GM23338 (cell line): ENCODE data around the gene GPRASP3. TPM values are rescaled to one million over a fixed set of nuclear protein-coding genes. Genes with fewer than 3 reads are reported as not detected.
A peak's percentile ranks its signal among the peaks of the same experiment; 100 is the strongest.

Experiments used
- ATAC-seq: fragments of 200-7000 bp; cut with Tn5 transposase; 3 replicates; pipeline ENCODE4 v1.9.1; 2020
- DNase-seq: peaks from one replicate; pipeline ENCODE4 v3.0.0-alpha.2; 2015; ENCODE audit warnings: low spot score
- H2AFZ ChIP-seq: fragments of 200-600 bp; sonication (generic); 2 replicates; pipeline ENCODE4 v1.8.0; 2016; ENCODE audit warnings: antibody characterized with exemption, mild to moderate bottlenecking, moderate library complexity
- H3F3A ChIP-seq: fragments of 200-600 bp; sonication (generic); replicated peaks from 2 replicates; pipeline ENCODE4 v1.8.0; 2017; ENCODE audit warnings: antibody characterized with exemption, mixed run types, low read depth
- H3K27ac ChIP-seq: fragments of 200-600 bp; sonication (generic); 2 replicates; pipeline ENCODE4 v1.6.1; 2016; ENCODE audit warnings: low read depth
- H3K27me3 ChIP-seq: fragments of 200-600 bp; sonication (generic); 2 replicates; pipeline ENCODE4 v1.8.0; 2016; ENCODE audit warnings: mild to moderate bottlenecking, mixed run types, moderate library complexity; ENCODE audit not compliant: insufficient read depth
- H3K36me3 ChIP-seq: fragments of 200-600 bp; sonication (generic); 2 replicates; pipeline ENCODE4 v1.8.0; 2016; ENCODE audit warnings: mild to moderate bottlenecking; ENCODE audit not compliant: insufficient read depth
- H3K4me1 ChIP-seq: fragments of 200-600 bp; sonication (generic); 2 replicates; pipeline ENCODE4 v1.8.0; 2016; ENCODE audit warnings: mild to moderate bottlenecking, moderate library complexity; ENCODE audit not compliant: insufficient read depth
- H3K4me2 ChIP-seq: fragments of 200-600 bp; sonication (generic); 2 replicates; pipeline ENCODE4 v1.7.1; 2017; ENCODE audit warnings: mixed run types
- H3K4me3 ChIP-seq: fragments of 200-600 bp; sonication (generic); 2 replicates; pipeline ENCODE4 v1.6.1; 2016; ENCODE audit warnings: mixed run types
- H3K79me2 ChIP-seq: fragments of 200-600 bp; sonication (generic); replicated peaks from 2 replicates; pipeline ENCODE4 v1.8.0; 2017; ENCODE audit warnings: mild to moderate bottlenecking; ENCODE audit not compliant: insufficient read depth
- H3K9me2 ChIP-seq: fragments of 200-600 bp; sonication (generic); 2 replicates; pipeline ENCODE4 v1.8.0; 2017; ENCODE audit not compliant: insufficient read depth
- H4K20me1 ChIP-seq: fragments of 200-600 bp; sonication (generic); replicated peaks from 2 replicates; pipeline ENCODE4 v1.8.0; 2017; ENCODE audit warnings: mild to moderate bottlenecking; ENCODE audit not compliant: insufficient read depth
- H3K27ac Mint-ChIP-seq: 2 replicates; pipeline ENCODE4 v1.8.0; 2020; ENCODE audit warnings: inconsistent platforms, mild to moderate bottlenecking, moderate library complexity, mixed read lengths
- H3K27me3 Mint-ChIP-seq: 3 replicates; pipeline ENCODE4 v1.8.0; 2022; ENCODE audit warnings: low read depth, mild to moderate bottlenecking, moderate library complexity, mixed read lengths, inconsistent platforms; ENCODE audit not compliant: insufficient read depth, poor library complexity
- H3K36me3 Mint-ChIP-seq: 3 replicates; pipeline ENCODE4 v1.8.0; 2021; ENCODE audit warnings: low read depth, mild to moderate bottlenecking, inconsistent platforms, moderate library complexity, mixed read lengths
- H3K4me1 Mint-ChIP-seq: 3 replicates; pipeline ENCODE4 v1.8.0; 2020; ENCODE audit warnings: mild to moderate bottlenecking, inconsistent platforms, mixed read lengths
- H3K4me3 Mint-ChIP-seq: 3 replicates; pipeline ENCODE4 v1.8.0; 2021; ENCODE audit warnings: moderate library complexity, mild to moderate bottlenecking, inconsistent platforms, mixed read lengths
- H3K9me3 Mint-ChIP-seq: 3 replicates; pipeline ENCODE4 v1.8.0; 2020; ENCODE audit warnings: moderate library complexity, mild to moderate bottlenecking, inconsistent platforms, mixed read lengths
- CREB1 ChIP-seq: fragments of 250-450 bp; sonication (Bioruptor Pico); IDR thresholded peaks from 2 replicates; pipeline ENCODE4 v1.5.0; 2020; ENCODE audit warnings: low read depth, mild to moderate bottlenecking, moderate library complexity
- EZH2 ChIP-seq: fragments of 200-600 bp; sonication (generic); IDR thresholded peaks from one replicate; pipeline ENCODE4 v1.8.0; 2017; ENCODE audit warnings: antibody characterized with exemption, mild to moderate bottlenecking, low read depth; ENCODE audit not compliant: unreplicated experiment
- EZH2phosphoT487 ChIP-seq: fragments of 200-600 bp; sonication (generic); IDR thresholded peaks from one replicate; pipeline ENCODE4 v1.8.1; 2018; ENCODE audit warnings: antibody characterized with exemption; ENCODE audit not compliant: unreplicated experiment
- JUNB ChIP-seq: IDR thresholded peaks from one replicate; pipeline ENCODE4 v1.6.1; 2016; ENCODE audit warnings: antibody characterized with exemption; ENCODE audit not compliant: unreplicated experiment
- NANOG ChIP-seq: IDR thresholded peaks from 2 replicates; pipeline ENCODE4 v1.6.1; 2016; ENCODE audit warnings: antibody characterized with exemption, borderline replicate concordance
- POLR2AphosphoS5 ChIP-seq: IDR thresholded peaks from 2 replicates; pipeline ENCODE4 v1.6.1; 2016; ENCODE audit warnings: antibody characterized with exemption, low read depth
- STAT1 ChIP-seq: IDR thresholded peaks from one replicate; pipeline ENCODE4 v1.6.1; 2016; ENCODE audit warnings: antibody characterized with exemption; ENCODE audit not compliant: unreplicated experiment
- ZNF114 ChIP-seq: fragments of 250-450 bp; sonication (Bioruptor Pico); IDR thresholded peaks from 2 replicates; pipeline ENCODE4 v1.5.0; 2020; ENCODE audit warnings: mild to moderate bottlenecking, moderate library complexity
- ZNF331 ChIP-seq: fragments of 250-450 bp; sonication (Bioruptor Pico); IDR thresholded peaks from 2 replicates; pipeline ENCODE4 v1.5.0; 2020; ENCODE audit warnings: low read depth, mild to moderate bottlenecking, moderate library complexity
- polyA plus RNA-seq: library from polyadenylated mRNA; unstranded; fragments of >200 nt; fragmentation: Nextera tagmentation; extraction: Ambion mirVana; gene quantifications from 2 replicates; pipeline ENCODE4 v1.2.1, GENCODE V29; 2016
- total RNA-seq: library from RNA; depleted of rRNA; stranded (reverse); fragments of >200 nt; shearing (Covaris generic); gene quantifications from 2 replicates; pipeline ENCODE4 v1.2.3, GENCODE V29; 2014
- TF ChIP-seq, protein P1 (sequence below): IDR thresholded peaks from 2 replicates; pipeline ENCODE4 v1.6.1; 2016; ENCODE audit warnings: antibody characterized with exemption
- TF ChIP-seq, protein P2 (sequence below): fragments of 250-450 bp; sonication (Bioruptor Pico); IDR thresholded peaks from 2 replicates; pipeline ENCODE4 v1.5.0; 2020; ENCODE audit warnings: mild to moderate bottlenecking, moderate library complexity
- TF ChIP-seq, protein P3 (sequence below), 2 experiments: fragments of 200-600 bp in 1 of 2; sonication (generic) in 1 of 2; conservative IDR thresholded peaks; 2 replicates each; pipeline versions ENCODE4 v1.5.1 to v1.6.1; 2016 to 2017; ENCODE audit warnings: antibody characterized with exemption in 2 of 2, low read depth in 2 of 2, mild to moderate bottlenecking in 2 of 2, moderate library complexity in 1 of 2

The GPRASP3 gene
- total and polyA plus RNA-seq, 2 experiments from 2014 or later = 7.9 to 18.2 TPM

DNA sequence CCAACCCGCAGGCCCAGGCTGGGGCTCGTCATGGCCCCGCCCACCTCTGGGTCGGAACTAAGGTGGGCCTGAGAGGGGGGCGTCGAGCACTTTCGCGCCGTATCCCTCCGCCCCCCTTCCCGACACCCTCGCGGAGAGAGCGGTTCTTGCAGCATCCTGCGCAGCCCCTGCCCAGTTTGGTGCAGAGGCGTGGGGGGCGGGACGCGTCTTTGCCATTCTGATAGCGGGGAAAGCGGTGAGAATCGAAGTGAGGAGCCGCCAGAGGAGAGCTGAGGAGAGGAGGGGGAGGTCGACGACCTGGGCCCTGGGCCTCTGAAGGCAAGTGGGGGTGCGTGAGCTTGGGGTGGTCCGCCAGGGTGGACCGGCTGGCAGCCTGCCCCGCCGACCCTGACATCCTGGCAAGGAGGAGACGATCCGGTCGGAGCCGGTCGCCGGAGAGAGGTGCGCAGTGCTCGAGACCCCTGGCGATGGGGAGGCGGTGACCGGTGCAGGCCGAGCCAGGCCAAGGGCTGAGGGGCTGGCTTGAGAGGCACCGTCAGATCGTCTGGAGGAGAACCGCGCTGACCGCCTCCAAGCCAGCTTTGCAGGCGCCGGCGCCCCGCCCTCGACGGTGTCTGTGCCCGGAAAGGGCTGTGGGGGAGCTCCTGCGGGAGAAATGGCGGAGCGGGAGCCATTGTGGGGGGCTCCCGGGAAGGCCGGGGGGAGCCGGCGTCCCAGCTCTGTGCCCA is 25.5 kb downstream of the GPRASP3 start:
- Histone ChIP-seq H3K27ac (no peak overlapping the region), H4K20me1 (no peaks in the 10 kb centered on the region), H3K79me2 (peaks cover 27% of the 10 kb centered on the region), H2AFZ (no peak overlapping the region), H3K9me2 (no peaks in the 10 kb centered on the region), H3K4me1 (peaks cover 34% of the 10 kb centered on the region), H3K4me2 (peak overlapping the region; percentile 82), H3K27me3 (no peaks in the 10 kb centered on the region), H3K36me3 (no peaks in the 10 kb centered on the region), H3K4me3 (peak overlapping the region; percentile 69), H3F3A (no peaks in the 10 kb centered on the region)
- peak overlapping the region; percentile 95 for H3K4me3 Mint-ChIP-seq
- H3K4me1 Mint-ChIP-seq = peaks cover 24% of the 10 kb centered on the region
- TF ChIP-seq JUNB (no peak), POLR2AphosphoS5 (peak; percentile 77), CREB1 (CRISPR knock-in tag) (0 out of 2 replicates have a peak, but pooled peaks have one; percentile 34)
- H3K36me3 Mint-ChIP-seq = peaks cover 11% of the 10 kb centered on the region; the same call in 2 of the 3 replicates
- peak overlapping the region; percentile 93 for H3K27ac Mint-ChIP-seq
- no peaks in the 10 kb centered on the region for H3K9me3 Mint-ChIP-seq
- peaks cover 5% of the 10 kb centered on the region for H3K27me3 Mint-ChIP-seq
- ATAC-seq (peak; percentile 91), DNase-seq (peak; percentile 72)

DNA sequence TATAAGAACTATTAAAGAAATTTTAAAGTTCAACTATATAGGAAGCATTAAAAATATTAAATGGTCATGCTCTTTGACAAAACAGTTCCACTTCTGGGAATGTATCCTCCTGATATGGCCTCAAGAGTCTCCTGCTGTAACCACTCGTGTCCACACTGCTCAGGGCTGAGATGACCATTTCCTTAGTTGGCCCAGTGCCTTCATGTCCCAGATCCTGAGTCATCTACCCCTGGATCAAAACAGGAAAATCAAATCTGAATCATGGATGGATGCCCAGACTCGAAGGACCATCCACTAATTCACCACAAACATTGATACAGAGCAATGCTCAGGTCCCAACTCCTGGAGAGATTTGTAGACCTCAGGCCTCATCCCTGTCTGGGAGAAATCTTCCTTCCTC is 44.7 kb downstream of the GPRASP3 start:
- Histone ChIP-seq H4K20me1 (no peaks in the 10 kb centered on the region), H3K4me3 (no peak overlapping the region), H3K36me3 (no peaks in the 10 kb centered on the region), H3K9me2 (no peaks in the 10 kb centered on the region), H3K4me2 (no peak overlapping the region), H3K79me2 (peaks cover 10% of the 10 kb centered on the region), H2AFZ (no peak overlapping the region), H3K27ac (no peak overlapping the region), H3K4me1 (no peaks in the 10 kb centered on the region; the same call in 1 of the 2 replicates), H3F3A (no peaks in the 10 kb centered on the region), H3K27me3 (no peaks in the 10 kb centered on the region)
- H3K9me3 Mint-ChIP-seq = no peaks in the 10 kb centered on the region
- DNase-seq = no peak
- no peaks in the 10 kb centered on the region for H3K36me3 Mint-ChIP-seq
- H3K4me3 Mint-ChIP-seq = no peak overlapping the region
- peaks cover 4% of the 10 kb centered on the region; the same call in 1 of the 3 replicates for H3K4me1 Mint-ChIP-seq
- H3K27me3 Mint-ChIP-seq = peaks cover 4% of the 10 kb centered on the region
- TF ChIP-seq POLR2AphosphoS5 (no peak), JUNB (no peak), CREB1 (CRISPR knock-in tag) (no peak), STAT1 (no peak), ZNF331 (CRISPR knock-in tag) (no peak), NANOG (no peak), ZNF114 (no peak), EZH2phosphoT487 (no peak), EZH2 (no peak)
- TF ChIP-seq, protein P1, sequence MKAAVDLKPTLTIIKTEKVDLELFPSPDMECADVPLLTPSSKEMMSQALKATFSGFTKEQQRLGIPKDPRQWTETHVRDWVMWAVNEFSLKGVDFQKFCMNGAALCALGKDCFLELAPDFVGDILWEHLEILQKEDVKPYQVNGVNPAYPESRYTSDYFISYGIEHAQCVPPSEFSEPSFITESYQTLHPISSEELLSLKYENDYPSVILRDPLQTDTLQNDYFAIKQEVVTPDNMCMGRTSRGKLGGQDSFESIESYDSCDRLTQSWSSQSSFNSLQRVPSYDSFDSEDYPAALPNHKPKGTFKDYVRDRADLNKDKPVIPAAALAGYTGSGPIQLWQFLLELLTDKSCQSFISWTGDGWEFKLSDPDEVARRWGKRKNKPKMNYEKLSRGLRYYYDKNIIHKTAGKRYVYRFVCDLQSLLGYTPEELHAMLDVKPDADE = no peak
- TF ChIP-seq, protein P2, sequence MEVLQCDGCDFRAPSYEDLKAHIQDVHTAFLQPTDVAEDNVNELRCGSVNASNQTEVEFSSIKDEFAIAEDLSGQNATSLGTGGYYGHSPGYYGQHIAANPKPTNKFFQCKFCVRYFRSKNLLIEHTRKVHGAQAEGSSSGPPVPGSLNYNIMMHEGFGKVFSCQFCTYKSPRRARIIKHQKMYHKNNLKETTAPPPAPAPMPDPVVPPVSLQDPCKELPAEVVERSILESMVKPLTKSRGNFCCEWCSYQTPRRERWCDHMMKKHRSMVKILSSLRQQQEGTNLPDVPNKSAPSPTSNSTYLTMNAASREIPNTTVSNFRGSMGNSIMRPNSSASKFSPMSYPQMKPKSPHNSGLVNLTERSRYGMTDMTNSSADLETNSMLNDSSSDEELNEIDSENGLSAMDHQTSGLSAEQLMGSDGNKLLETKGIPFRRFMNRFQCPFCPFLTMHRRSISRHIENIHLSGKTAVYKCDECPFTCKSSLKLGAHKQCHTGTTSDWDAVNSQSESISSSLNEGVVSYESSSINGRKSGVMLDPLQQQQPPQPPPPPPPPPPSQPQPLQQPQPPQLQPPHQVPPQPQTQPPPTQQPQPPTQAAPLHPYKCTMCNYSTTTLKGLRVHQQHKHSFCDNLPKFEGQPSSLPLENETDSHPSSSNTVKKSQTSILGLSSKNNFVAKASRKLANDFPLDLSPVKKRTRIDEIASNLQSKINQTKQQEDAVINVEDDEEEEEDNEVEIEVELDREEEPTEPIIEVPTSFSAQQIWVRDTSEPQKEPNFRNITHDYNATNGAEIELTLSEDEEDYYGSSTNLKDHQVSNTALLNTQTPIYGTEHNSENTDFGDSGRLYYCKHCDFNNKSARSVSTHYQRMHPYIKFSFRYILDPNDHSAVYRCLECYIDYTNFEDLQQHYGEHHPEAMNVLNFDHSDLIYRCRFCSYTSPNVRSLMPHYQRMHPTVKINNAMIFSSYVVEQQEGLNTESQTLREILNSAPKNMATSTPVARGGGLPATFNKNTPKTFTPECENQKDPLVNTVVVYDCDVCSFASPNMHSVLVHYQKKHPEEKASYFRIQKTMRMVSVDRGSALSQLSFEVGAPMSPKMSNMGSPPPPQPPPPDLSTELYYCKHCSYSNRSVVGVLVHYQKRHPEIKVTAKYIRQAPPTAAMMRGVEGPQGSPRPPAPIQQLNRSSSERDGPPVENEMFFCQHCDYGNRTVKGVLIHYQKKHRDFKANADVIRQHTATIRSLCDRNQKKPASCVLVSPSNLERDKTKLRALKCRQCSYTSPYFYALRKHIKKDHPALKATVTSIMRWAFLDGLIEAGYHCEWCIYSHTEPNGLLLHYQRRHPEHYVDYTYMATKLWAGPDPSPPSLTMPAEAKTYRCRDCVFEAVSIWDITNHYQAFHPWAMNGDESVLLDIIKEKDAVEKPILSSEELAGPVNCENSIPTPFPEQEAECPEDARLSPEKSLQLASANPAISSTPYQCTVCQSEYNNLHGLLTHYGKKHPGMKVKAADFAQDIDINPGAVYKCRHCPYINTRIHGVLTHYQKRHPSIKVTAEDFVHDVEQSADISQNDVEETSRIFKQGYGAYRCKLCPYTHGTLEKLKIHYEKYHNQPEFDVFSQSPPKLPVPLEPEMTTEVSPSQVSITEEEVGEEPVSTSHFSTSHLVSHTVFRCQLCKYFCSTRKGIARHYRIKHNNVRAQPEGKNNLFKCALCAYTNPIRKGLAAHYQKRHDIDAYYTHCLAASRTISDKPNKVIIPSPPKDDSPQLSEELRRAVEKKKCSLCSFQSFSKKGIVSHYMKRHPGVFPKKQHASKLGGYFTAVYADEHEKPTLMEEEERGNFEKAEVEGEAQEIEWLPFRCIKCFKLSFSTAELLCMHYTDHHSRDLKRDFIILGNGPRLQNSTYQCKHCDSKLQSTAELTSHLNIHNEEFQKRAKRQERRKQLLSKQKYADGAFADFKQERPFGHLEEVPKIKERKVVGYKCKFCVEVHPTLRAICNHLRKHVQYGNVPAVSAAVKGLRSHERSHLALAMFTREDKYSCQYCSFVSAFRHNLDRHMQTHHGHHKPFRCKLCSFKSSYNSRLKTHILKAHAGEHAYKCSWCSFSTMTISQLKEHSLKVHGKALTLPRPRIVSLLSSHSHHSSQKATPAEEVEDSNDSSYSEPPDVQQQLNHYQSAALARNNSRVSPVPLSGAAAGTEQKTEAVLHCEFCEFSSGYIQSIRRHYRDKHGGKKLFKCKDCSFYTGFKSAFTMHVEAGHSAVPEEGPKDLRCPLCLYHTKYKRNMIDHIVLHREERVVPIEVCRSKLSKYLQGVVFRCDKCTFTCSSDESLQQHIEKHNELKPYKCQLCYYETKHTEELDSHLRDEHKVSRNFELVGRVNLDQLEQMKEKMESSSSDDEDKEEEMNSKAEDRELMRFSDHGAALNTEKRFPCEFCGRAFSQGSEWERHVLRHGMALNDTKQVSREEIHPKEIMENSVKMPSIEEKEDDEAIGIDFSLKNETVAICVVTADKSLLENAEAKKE (CRISPR knock-in tag) = no peak
- TF ChIP-seq, protein P3, sequence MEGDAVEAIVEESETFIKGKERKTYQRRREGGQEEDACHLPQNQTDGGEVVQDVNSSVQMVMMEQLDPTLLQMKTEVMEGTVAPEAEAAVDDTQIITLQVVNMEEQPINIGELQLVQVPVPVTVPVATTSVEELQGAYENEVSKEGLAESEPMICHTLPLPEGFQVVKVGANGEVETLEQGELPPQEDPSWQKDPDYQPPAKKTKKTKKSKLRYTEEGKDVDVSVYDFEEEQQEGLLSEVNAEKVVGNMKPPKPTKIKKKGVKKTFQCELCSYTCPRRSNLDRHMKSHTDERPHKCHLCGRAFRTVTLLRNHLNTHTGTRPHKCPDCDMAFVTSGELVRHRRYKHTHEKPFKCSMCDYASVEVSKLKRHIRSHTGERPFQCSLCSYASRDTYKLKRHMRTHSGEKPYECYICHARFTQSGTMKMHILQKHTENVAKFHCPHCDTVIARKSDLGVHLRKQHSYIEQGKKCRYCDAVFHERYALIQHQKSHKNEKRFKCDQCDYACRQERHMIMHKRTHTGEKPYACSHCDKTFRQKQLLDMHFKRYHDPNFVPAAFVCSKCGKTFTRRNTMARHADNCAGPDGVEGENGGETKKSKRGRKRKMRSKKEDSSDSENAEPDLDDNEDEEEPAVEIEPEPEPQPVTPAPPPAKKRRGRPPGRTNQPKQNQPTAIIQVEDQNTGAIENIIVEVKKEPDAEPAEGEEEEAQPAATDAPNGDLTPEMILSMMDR (conservative IDR thresholded peaks at IDR 0.05; ENCODE audit: low read depth in 2 of 2) = no peak
- H3K27ac Mint-ChIP-seq = no peak overlapping the region
- no peak for ATAC-seq
